HG03039 (cell line): Measurements from ENCODE around the gene PGAP6.
A peak's percentile ranks its signal among the peaks of the same experiment; 100 is the strongest.
"Not testable (repeated sequence)": the region's sequence is repeated elsewhere in the genome, so short reads cannot be mapped to it uniquely, and the experiment has no call there.

Experiments
- ATAC-seq: cut with Tn5 transposase; IDR thresholded peaks from one replicate; pipeline ENCODE4 v1.9.1; 2021; ENCODE audit warnings: mild to moderate bottlenecking, moderate library complexity; ENCODE audit not compliant: unreplicated experiment

Gene PGAP6

DNA sequence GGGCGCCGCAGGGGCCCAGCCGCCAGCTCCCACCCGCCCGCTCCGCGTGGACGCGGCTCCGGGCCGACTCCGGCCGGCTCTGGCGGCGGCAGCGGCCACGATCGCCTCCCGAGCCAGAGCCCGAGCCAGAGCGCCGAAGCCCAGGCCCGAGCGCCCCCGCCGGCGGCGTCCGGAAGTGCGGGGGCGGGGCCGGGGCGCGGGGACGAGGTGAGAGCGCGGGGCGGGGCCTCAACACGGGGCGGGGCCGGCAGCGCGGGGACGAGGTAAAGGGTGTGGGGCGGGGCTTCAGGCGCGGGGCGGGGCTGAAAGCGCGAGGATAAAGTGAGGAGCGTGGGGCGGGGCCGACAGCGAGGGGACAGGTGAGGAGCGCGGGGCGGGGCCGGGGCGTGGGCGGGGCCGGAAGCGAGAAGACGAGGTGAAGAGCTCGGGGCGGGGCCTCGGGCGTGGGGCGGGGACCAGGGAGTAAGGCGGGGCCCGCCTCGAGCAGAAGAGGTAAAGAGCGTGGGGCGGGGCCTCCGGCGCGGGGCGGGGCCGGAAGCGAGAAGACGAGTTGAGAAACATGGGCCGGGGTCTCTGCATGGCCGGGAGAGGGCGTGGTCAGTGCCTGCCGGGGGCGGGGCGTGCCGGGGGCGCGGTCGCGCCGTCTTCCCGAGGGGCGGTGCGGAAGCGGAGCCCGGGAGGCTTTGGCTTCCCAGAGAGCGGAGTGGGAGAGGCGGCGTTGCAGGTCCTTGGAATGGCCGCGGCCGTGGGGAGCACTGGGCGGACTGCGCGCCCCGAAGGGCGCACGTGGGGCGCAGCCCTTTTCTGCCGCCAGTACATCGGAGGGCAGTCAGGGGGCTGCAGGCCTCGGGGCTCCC lies 29.0 kb downstream of the PGAP6 start, which contains the start of gene AXIN1:
TSS of gene AXIN1 (minus strand) at position 177 of the 857 bp plus-strand sequence. CDS start 5,698 bp downstream, outside the sequence.
- ATAC-seq, result peak; percentile 64

DNA sequence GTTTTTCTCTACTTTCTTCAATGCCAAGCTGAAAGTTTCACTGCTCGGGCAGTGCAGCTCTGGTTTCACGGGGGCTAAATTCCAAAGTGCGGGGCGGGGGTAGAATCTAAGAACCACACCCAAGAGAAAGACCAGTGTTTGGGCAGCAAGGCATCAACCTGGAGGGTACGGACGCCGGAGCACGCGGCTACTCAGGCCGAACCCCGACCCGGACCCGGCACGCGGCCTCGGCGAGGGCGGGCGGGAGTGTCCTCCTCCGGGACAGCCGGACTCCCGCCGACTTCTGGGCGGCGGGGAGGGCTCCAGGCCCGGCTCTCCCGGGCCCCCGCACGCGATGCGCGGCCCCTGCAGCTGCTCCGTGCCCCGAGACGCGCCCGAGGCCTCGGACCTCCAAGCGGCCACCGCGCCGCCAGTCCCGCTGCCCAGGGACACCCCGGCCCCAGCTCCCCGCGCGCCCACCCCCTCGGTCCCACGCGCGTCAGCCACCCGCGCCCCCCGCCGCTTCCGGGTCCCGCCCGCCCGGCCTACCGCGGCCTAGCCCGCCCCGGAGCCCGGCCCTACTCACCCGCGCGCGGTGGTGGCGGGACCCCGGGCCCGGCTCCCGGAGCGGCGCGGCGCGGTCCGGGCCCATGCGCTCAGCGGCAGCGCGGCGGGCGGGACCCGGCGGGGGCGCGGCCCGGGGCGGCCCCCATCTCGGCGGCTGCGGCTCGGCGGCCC lies 29.8 kb downstream of the PGAP6 start:
- ATAC-seq, result peak; percentile 22

DNA sequence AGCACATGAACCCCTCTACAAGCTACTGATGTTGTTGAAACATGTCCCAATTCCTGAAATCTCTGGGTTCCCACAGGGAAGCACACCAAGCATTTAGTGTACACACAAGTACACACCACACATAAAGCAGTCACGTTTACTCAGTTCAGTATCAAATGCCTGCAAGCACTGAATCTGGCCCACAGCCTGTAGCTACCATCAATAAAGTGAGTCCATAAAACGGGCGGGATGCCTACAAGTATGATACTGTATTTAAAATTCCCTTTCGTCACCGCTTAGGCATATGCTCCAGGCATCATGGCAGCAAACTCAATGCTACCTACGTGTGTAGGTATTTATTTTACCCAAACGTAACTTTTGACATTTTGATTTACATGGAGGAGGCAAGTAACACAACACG lies 31.6 kb downstream of the PGAP6 start:
- no peak for ATAC-seq

DNA sequence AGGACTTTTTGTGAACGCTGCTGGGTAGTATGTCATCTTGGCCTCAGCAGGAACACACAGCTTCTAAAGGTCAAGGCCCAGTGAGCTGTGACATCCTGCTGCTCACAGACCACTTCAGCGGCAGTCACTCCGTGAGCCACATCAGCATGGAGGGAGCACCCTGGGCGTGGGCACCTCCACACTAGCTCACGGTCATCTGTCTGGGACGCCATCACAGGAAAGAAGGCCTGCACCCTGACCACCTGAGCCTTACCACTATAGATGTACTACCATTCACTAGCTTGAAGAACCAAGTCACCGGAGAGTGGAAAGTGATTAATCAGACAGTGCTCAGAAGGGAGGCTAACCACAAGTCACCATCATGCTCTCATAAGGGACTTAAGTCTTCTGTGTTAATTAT lies 32.6 kb downstream of the PGAP6 start:
- ATAC-seq, result no peak

DNA sequence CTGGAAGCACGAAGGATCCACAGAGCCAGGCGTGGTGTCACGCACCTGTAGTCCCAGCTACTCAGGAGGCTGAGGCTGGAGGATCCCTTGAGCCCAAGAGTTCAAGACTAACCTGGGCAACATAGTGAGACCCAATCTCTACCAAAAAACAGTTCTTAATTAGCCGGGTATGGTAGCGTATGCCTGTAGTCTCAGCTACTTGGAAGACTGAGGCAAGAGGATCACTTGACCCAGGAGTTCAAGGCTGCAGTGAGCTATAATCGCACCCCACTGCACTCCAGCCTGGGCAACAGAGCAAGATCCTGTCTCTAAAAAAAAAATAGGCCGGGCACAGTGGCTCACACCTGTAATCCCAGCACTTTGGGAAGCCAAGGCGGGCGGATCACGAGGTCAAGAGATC lies 33.3 kb downstream of the PGAP6 start:
- not testable (repeated sequence) for ATAC-seq

DNA sequence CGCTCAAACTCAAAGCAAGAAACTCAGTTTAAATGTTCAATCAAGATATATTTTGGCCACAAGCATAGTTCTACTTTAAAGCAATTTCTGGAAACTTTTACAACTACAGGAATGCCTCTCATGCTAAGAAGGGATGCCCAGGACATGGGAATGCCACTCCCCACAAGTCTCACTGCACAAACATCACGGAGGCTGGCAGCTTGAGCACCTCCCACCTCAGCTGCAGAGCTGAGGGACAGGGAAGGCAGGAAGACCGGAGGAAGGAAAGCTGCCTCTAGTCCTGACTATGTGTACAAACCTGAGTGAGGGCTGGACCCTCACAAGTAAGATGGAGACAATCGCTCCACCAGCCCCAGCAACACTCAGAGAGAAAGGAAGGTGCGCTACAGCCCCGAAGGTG lies 34.6 kb downstream of the PGAP6 start:
- no peak for ATAC-seq

DNA sequence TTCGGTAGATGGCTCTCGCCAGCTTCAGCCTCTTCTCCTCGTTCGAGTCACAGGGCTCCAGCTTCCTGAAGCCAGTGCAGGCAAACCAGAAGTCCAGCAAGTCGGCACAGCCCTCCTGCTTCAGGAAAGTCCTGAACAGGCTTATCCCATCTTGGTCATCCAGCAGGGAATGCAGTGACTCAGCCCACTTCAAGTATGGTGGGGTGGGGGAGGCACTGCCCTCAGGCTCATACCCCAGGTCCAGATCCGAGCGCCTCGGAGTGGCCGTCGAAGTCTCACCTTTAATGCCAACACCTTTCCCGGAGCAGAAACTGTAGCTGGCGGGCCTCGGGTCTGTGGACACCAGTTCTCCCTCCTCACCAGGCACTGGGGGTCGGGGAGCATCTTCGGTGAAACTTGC lies 35.2 kb downstream of the PGAP6 start:
- ATAC-seq, result no peak

DNA sequence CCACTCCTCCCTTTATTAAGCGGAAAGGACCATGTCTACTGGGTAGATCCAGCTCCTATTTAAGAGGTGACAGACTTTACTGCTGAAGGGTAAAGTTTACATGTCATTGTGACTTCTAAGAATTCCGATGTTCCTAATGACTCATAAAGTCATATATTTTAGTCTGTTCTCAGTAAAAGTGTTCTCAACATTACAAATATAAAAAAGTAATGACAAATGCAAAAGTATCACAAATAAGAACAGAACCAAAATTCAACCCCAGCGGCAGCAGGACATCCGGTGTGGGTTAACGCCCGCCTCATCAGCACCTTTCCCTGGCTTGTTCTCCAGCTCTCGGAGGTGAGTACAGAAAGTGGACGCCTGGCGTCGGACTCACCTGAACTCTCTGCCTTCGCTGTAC lies 36.0 kb downstream of the PGAP6 start:
- ATAC-seq, result no peak

DNA sequence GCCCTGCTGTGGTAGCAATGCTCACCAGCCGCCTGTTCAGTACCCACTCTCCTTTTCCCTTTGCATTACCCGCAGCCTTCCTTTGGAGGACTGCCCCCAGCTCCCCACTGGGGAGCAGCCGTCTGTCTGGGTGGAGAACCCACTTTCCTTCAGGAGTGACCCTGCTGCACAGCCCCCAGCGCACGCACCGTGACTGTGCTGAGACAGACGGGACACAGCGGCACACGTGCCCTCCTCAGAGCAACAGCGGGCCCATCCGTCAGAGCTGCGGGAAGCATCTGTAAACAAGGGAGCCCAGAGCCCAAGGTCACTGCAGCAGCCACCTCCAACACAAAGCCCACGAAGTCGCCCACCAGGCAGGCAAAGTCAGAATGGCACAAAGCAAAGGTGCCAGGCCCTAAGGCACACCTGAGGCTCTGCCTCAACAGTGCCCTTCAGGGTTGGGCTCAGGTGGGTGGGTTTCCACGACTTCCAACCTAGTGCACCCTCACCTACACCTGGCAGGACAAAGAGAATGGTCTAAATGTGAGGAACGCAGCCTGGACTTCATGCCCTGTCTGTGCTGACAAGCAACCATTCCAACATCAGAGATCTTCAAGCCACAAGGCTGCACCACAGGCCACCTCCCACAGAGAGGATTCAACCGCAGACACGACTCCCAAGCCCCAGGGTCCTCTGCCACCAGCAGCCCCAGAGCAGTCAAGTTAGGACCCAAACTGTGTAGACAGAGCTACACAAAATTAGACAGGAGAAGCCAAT lies 39.1 kb downstream of the PGAP6 start:
- ATAC-seq, result no peak

DNA sequence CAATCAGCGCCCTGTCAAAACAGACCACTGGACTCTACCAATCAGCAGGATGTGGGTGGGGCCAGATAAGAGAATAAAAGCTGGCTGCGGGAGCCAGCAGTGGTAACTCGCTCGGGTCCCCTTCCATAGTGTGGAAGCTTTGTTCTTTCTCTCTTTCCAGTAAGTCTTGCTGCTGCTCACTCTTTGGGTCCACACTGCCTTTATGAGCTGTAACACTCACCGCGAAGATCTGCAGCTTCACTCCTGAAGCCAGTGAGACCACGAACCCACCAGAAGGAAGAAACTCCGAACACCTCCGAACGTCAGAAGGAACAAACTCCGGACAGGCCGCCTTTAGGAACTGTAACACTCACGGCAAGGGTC lies 39.8 kb downstream of the PGAP6 start:
- not testable (repeated sequence) for ATAC-seq

DNA sequence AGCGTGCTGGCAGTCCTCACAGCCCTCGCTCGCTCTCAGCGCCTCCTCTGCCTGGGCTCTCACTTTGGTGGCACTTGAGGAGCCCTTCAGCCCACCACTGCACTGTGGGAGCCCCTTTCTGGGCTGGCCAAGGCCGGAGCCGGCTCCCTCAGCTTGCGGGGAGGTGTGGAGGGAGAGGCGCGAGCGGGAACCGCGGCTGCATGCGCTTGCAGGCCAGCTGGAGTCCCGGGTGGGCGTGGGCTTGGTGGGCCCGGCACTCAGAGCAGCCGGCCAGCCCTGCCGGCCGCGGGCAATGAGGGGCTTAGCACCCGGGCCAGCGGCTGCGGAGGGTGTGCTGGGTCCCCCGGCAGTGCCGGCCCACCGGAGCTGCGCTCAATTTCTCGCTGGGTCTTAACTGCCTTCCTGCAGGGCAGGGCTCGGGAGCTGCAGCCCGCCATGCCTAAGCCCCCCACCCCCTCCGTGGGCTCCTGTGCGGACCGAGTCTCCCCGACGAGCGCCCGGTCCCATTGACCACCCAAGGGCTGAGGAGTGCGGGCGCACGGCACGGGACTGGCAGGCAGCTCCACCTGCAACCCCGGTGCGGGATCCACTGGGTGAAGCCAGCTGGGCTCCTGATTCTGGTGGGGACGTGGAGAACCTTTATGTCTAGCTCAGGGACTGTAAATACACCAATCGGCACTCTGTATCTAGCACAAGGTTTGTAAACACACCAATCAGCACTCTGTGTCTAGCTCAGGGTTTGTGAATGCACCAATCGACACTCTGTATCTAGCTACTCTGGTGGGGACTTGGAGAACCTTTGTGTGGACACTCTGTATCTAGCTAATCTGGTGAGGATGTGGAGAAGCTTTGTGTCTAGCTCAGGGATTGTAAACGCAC lies 40.4 kb downstream of the PGAP6 start:
- ATAC-seq, result not testable (repeated sequence)

DNA sequence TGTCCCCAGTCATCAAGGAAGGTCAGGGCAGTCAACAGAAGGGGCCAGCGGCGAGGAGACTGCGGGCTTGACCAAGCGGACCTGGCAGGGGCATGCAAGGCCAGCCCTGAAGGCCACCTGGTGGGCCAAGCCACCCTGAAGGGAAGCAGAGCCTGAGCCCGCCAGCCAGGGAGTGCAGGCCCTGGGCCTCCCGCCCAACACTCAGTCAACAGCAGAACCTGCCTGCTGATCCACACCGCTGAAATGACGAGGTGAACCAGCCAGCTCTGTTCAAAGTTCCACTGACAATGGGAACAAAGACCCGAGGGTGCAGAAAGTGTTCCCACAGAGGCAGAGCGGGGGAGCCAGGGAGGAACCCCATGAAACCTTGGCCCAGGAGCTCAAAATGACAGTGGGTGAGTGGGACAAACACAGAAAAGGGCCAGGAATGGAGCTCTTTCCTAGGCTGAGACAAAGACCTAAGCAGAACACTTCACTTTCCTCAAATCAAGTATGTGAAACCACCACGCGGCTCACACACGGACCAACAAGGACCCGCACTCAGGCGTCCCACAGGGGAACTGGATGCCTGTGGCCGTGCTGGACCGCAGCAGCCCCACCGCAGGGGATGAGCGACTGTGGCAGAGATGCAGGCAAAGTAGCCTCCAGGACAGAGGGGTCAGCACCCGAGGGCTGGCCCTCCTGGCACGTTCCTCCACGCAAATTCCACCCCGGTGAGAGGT lies 41.2 kb downstream of the PGAP6 start:
- no peak for ATAC-seq

DNA sequence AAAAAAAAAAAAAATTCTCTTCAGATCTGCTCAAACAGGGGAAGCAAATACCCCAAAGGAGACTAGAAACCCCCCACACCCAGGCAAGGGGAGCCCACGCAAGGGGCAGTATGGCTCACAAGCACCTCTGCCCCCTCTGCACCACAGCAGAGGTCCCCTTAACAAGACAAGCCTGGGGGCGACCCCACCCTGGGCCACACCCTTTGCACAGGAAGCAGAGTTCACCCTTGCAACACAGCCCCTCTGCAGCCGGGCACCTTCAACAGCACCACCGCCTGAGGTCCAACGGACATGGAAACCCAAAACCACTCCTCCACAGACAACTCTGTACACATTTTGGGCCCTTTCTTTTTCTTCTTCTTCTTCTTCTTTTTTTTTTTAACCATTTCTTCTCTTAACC lies 42.1 kb downstream of the PGAP6 start:
- no peak for ATAC-seq

DNA sequence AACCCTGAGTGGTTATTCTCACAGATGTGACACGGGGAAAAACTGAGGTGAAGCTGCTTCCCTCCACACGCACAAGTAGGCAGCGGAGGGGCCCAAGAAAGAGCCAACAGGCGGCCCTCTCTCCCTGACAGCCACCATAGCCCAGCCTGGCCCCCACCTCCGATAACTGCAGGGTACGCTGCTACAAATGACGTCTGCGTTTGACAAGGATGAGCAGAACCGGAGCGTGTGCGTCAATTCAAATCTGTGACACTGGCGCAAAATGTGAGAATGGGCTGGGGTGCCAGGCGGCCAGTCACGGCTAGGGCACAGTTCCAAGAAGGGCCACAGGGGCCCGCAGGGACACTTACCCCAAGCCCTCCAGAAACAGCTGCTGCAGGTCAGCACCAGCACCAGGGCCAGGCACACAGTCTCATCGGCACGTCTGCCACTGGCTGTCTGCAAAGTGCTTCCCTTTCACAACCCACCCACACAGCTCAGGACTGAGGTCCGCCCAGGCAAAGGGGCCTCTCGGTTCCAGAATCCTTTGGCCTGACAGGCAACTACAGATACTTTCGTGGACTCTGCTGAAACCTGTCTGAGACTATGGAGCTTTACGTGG lies 43.7 kb downstream of the PGAP6 start:
- no peak for ATAC-seq

DNA sequence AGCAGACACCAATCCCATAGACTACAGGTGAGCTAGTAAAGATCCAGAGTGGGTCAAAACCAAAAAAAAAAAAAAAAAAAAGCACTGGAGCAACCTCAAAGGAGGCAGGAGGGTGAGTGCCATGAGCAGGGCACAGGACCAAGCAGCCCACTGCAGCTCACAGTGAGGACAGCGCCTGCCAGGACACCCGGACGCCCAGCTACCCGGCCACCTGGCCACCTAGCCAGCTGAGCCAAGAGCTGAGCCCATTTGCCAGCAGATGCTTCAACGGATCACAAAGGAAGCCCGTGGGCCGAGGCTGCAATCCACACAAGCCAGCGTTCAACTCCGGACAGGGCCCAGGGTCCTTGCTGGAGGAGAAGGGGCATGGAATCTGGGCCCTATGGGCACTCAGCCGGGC lies 44.3 kb downstream of the PGAP6 start:
- ATAC-seq, result no peak

DNA sequence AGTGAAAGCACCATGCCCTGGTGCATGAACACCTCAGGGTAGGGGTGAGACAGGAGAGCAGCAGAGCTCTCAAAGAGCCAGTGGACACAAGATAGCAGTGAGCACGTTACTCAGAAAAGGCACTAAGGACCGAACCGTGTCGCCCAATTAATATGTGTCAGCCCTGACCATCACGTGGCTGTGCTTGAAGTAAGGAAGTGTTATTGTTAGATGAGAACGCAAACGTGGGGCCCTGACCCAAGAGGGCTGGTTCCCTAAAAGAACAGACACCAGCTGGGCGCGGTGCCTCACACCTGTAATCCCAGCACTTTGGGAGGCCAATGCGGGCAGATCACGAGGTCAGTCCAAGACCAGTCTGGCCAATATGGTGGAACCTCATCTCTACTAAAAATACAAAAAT lies 45.5 kb downstream of the PGAP6 start:
- ATAC-seq, result no peak

DNA sequence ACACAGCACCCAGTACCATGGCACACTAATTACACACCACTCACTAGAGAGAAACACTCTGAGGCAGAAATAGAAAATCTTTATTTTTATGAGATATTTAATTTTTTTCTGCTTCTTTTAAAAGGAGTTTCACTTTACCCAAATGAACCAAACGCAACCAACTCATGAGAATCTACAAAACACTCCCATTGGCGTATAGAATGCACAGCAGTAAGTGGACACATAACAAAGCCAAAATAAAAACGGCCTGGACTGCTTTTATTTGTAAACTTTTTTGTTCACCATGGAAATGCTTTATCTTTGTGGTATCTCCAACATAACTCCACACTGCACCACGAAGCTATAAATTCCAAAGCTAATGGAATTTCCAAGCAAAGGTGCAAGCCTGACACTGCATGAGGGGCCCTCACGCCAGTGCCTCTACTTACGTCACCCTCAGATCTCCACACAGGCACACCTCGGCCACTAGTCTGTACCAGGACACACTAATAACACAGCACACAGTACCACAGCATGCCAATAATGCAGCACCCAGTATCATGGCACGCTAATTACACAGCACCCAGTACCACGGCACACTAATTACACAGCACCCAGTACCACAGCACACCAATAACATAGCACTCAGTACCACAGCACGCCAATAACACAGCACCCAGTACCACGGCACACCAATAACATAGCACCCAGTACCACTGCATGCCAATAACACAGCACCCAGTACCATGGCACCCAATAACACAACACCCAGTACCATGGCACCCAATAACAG lies 46.7 kb downstream of the PGAP6 start:
- not testable (repeated sequence) for ATAC-seq

DNA sequence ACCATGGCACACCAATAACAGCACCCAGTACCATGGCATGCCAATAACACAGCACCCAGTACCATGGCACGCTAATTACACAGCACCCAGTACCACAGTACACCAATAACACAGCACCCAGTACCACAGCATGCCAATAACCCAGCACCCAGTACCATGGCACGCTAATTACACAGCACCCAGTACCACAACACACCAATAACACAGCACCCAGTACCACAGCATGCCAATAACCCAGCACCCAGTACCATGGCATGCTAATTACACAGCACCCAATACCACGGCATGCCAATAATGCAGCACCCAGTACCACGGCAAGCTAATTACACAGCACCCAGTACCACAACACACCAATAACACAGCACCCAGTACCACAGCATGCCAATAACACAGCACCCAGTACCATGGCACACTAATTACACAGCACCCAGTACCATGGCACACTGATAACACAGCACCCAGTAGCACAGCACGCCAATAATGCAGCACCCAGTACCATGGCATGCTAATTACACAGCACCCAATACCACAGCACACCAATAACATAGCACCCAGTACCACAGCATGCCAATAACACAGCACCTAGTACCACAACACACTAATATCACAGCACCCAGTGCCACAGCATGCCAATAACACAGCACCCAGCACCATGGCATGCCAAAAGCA lies 47.5 kb downstream of the PGAP6 start:
- ATAC-seq, result not testable (repeated sequence)
